Pancreas (tissue), 10 donors: ENCODE measurements around the gene TOE1. TPM values are rescaled to one million over a fixed set of nuclear protein-coding genes. Genes with fewer than 3 reads are reported as not detected.

Experiments
- ATAC-seq, 4 donors: fragments of 200-7000 bp; cut with Tn5 transposase; one replicate each; pipeline versions ENCODE4 v1.8.0 to v1.9.1; 2020; ENCODE audit warnings: mild to moderate bottlenecking in 4 of 4, moderate library complexity in 4 of 4
- DNase-seq, 6 donors: peaks; one replicate each; pipeline ENCODE4 v3.0.0-alpha.2; 2020
- FAIRE-seq: peaks from 2 replicates; lab custom pipeline; 2012; peaks lifted over from hg19 to GRCh38; lab: Jason Lieb, UNC
- H3K27ac ChIP-seq, 4 donors: fragments of 200-600 bp; sonication (generic); 1 replicate in 3 of 4; 2 replicates in 1 of 4; pipeline versions ENCODE4 v1.5.0 to v1.8.0; 2020
- H3K27me3 ChIP-seq, 4 donors: fragments of 200-600 bp; one replicate each; pipeline ENCODE4 v1.8.0; 2021
- H3K36me3 ChIP-seq, 3 donors: fragments of 200-600 bp; sonication (generic) in 1 of 3; one replicate each; pipeline versions ENCODE4 v1.5.0 to v1.8.0; 2020 to 2021
- H3K4me1 ChIP-seq, 3 donors: fragments of 200-600 bp; one replicate each; pipeline ENCODE4 v1.8.0; 2021
- H3K4me3 ChIP-seq, 4 donors: fragments of 200-600 bp; sonication (generic) in 2 of 4; one replicate each; pipeline versions ENCODE4 v1.5.0 to v1.8.0; 2020 to 2021
- H3K9me3 ChIP-seq, 4 donors: fragments of 200-600 bp; one replicate each; pipeline ENCODE4 v1.8.0; 2021
- WGBS, 2 donors: extraction: QIAGEN DNeasy Blood & Tissue Kit; methylation state at CpG; one replicate each; pipeline ENCODE4 v1.1.7; 2013; 5-methylcytosine and 5-hydroxymethylcytosine counted together
- intact Hi-C, 3 donors: fragments of 100-400 bp; cut with DNase I; formaldehyde crosslinking; loops; one replicate each; pipeline versions ENCODE4 v1.11.1 to v1.14.2; 2022
- polyA plus RNA-seq, 2 donors: library from polyadenylated mRNA; stranded (reverse); fragments of 200-250 nt; gene quantifications; one replicate each; pipeline ENCODE4 v1.2.3, GENCODE V29; 2013
- total RNA-seq, 6 donors: library from RNA; stranded (reverse); fragmentation: NEBNext Ultra II Directional in 4 of 6; extraction: Animal tissue kit (Norgen Biotek cat#: 25700) in 4 of 6; gene quantifications; one replicate each; pipeline versions ENCODE4 v1.2.1 to v1.2.4, GENCODE V29; 2021 to 2023
- TF ChIP-seq, protein P1 (sequence below), 4 donors: fragments of 200-600 bp; sonication (generic) in 3 of 4; IDR thresholded peaks; one replicate each; pipeline versions ENCODE4 v1.5.0 to v1.8.0; 2021; ENCODE audit warnings: antibody characterized with exemption in 4 of 4
- donor health status: healthy with polysubstance abuse.
- donor health status: DM: no; HTN: no; CAD: no; lungs with moderate emphysema.
- donor health status: DM: no; HTN: no; CAD: no.
- donor health status: control.
- donor health status: control.
- donor health status: Bipolar disorder and iron deficiency.
- donor health status: DM: yes; HTN: yes; CAD: no.
- donor health status: DM: no; HTN: no; CAD: no.
- donor health status: DM: no; HTN: no; CAD: no.
- donor health status: DM: yes; HTN: yes; CAD: no.

Gene TOE1
- total and polyA plus RNA-seq, 8 donors, result 2.4 to 8.2 (median 4.0) TPM

DNA sequence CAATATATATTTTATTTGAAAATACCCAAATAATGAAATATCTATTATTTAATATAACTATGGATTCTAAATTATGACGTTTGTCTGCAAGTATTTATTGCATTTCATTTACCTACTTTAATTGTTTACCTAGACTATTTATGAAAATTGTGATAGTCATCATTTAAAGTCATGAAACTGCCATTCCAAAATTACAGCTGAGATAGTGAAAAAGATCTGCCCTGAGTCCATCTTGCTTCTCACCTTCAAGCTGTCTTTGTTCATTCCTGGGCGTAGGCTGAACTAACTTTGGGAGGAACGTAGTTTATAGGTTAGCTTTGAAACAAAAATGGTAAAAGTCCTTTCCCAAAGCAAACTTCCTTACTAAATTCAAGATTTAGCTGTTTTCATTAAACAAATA, 25.7 kb upstream of the TOE1 start:
- intact Hi-C loops, result no loop called here
- Histone ChIP-seq H3K36me3 (no peaks in the 10 kb centered on the region), H3K4me3 (no peak overlapping the region), H3K27me3 (no peaks in the 10 kb centered on the region), H3K9me3 (no peaks in the 10 kb centered on the region), H3K4me1 (peaks cover 0 to 4% (median 3%) of the 10 kb centered on the region in 3 donors), H3K27ac (no peak overlapping the region)
- TF ChIP-seq, protein P1, sequence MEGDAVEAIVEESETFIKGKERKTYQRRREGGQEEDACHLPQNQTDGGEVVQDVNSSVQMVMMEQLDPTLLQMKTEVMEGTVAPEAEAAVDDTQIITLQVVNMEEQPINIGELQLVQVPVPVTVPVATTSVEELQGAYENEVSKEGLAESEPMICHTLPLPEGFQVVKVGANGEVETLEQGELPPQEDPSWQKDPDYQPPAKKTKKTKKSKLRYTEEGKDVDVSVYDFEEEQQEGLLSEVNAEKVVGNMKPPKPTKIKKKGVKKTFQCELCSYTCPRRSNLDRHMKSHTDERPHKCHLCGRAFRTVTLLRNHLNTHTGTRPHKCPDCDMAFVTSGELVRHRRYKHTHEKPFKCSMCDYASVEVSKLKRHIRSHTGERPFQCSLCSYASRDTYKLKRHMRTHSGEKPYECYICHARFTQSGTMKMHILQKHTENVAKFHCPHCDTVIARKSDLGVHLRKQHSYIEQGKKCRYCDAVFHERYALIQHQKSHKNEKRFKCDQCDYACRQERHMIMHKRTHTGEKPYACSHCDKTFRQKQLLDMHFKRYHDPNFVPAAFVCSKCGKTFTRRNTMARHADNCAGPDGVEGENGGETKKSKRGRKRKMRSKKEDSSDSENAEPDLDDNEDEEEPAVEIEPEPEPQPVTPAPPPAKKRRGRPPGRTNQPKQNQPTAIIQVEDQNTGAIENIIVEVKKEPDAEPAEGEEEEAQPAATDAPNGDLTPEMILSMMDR (IDR thresholded peaks at IDR 0.05), result no peak
- ATAC-seq, result no peak
- no peak for DNase-seq
- peak; percentile 23 for FAIRE-seq
- WGBS, 2 donors, result 50 to 55% methylated on average over 3 of the region's 3 CpGs

DNA sequence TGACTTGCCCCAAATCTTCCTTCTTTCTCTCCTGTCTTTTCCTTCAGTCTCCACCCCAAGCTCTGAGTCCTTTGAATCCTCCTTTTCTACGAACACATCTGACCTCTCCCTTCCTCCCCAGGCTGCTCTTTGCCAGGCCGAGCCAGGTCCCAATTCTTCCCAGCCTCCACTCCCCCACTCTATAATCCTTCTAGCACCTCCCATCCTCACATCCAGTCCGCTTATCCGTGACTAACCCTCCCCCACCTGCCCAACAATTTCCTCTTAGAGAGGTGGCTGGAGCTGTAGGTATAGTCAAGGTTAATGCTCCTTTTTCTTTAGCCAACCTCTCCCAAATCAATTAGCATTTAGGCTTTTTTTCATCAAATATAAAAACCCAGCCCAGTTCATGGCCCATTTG, 22.8 kb upstream of the TOE1 start:
- DNase-seq, result no peak
- no peak for FAIRE-seq
- TF ChIP-seq, protein P1 (IDR thresholded peaks at IDR 0.05), result no peak
- Histone ChIP-seq H3K9me3 (no peaks in the 10 kb centered on the region), H3K4me1 (peaks cover 0 to 4% (median 3%) of the 10 kb centered on the region in 3 donors), H3K27ac (no peak overlapping the region), H3K4me3 (no peak overlapping the region), H3K27me3 (no peaks in the 10 kb centered on the region), H3K36me3 (no peaks in the 10 kb centered on the region)
- intact Hi-C loops, result no loop called here
- ATAC-seq, result no peak
- 76 to 80% methylated on average over 4 of the region's 4 CpGs for WGBS, 2 donors

- TF ChIP-seq, protein P1 (IDR thresholded peaks at IDR 0.05), result no peak
- Histone ChIP-seq H3K36me3 (no peaks in the 10 kb centered on the region), H3K27me3 (no peaks in the 10 kb centered on the region), H3K4me1 (no peaks in the 10 kb centered on the region), H3K27ac (no peak overlapping the region), H3K9me3 (no peaks in the 10 kb centered on the region), H3K4me3 (no peak overlapping the region)
- DNase-seq (no peak), FAIRE-seq (no peak), ATAC-seq (no peak)
- 88 to 90% methylated on average over 4 of the region's 4 CpGs for WGBS, 2 donors
- intact Hi-C loops, result no loop called here
These were observed 20.2 kb upstream of the TOE1 start for GRCh38 chr1:45319761-45320160.

GRCh38 chr1:45321444-45321843, 18.5 kb upstream of the TOE1 start:
- Histone ChIP-seq H3K27ac (no peak overlapping the region), H3K9me3 (no peaks in the 10 kb centered on the region), H3K4me3 (no peak overlapping the region), H3K4me1 (no peaks in the 10 kb centered on the region), H3K36me3 (no peaks in the 10 kb centered on the region), H3K27me3 (no peaks in the 10 kb centered on the region)
- intact Hi-C loops, result no loop called here
- DNase-seq, result no peak
- 86% methylated on average over 5 of the region's 5 CpGs for whole genome bisulfite sequencing, 2 donors
- FAIRE-seq, result no peak
- ATAC-seq, result no peak
- TF ChIP-seq, protein P1 (IDR thresholded peaks at IDR 0.05), result no peak

GRCh38 chr1:45322486-45323040, 17.4 kb upstream of the TOE1 start:
- no peaks in the 10 kb centered on the region for H3K27me3 ChIP-seq
- FAIRE-seq (no peak), DNase-seq (no peak), ATAC-seq (no peak)
- intact Hi-C loops, result no loop called here
- H3K36me3 ChIP-seq, result no peaks in the 10 kb centered on the region
- H3K4me3 ChIP-seq, result no peak overlapping the region
- TF ChIP-seq, protein P1 (IDR thresholded peaks at IDR 0.05), result no peak
- 85 to 93% methylated on average over 10 of the region's 10 CpGs for WGBS, 2 donors
- H3K4me1 ChIP-seq, result peaks cover 0 to 7% (median 5%) of the 10 kb centered on the region in 3 donors
- H3K9me3 ChIP-seq, result no peaks in the 10 kb centered on the region
- H3K27ac ChIP-seq, result no peak overlapping the region
